HCT116 (cell line): ENCODE data around the gene ALKBH4. TPM values are rescaled to one million over a fixed set of nuclear protein-coding genes. Genes with fewer than 3 reads are reported as not detected.

ENCODE experiments used
- ATAC-seq: fragments of 200-7000 bp; cut with Tn5 transposase; 2 replicates; pipeline ENCODE4 v1.9.1; 2020; ENCODE audit warnings: mild to moderate bottlenecking, moderate library complexity
- BruUV-seq: library from RNA; stranded (reverse); fragments of 400-500 nt; replicated peaks from 2 replicates; lab custom pipeline; 2021; lab: Mats Ljungman, UMichigan
- CTCF ChIA-PET: fragments of 300-600 bp; sonication (Branson Sonifier 250); formaldehyde crosslinking; loops from one replicate; lab custom pipeline; 2021; ENCODE audit warnings: antibody characterized with exemption; lab: Charles Lee
- POLR2A ChIA-PET: fragments of 300-600, 350-600 bp; sonication (Branson Sonifier 250); formaldehyde crosslinking; loops from one replicate; lab custom pipeline; 2021; ENCODE audit warnings: antibody characterized with exemption; lab: Charles Lee
- RAD21 ChIA-PET, 2 experiments: fragments of 300-600 bp; sonication (Branson Sonifier 250); formaldehyde crosslinking; loops; one replicate each; lab custom pipeline; 2023; ENCODE audit warnings: low total read pairs in 2 of 2; ENCODE audit not compliant: uncharacterized antibody in 2 of 2, unreplicated experiment in 2 of 2, low non-redundant PET in 1 of 2; lab: Charles Lee
- DNase-seq: peaks from one replicate; pipeline ENCODE4 v3.0.0-alpha.2; 2010; ENCODE audit warnings: low read depth, low spot score
- H2AFZ ChIP-seq: fragments of 200-600 bp; shearing (Covaris generic), sonication (generic); 2 replicates; pipeline ENCODE4 v1.6.1; 2017; ENCODE audit warnings: low read depth, mixed run types, mixed read lengths, antibody characterized with exemption, low read length; ENCODE audit not compliant: poor library complexity, severe bottlenecking
- H3K27ac ChIP-seq: 2 replicates; pipeline ENCODE4 v1.5.1; 2012; ENCODE audit warnings: low read depth, low read length
- H3K27me3 ChIP-seq: fragments of 200-600 bp; sonication (generic); 2 replicates; pipeline ENCODE4 v1.6.1; 2016; ENCODE audit warnings: mixed run types, low read length, mixed read lengths; ENCODE audit not compliant: insufficient read depth
- H3K36me3 ChIP-seq, 2 experiments: fragments of 200-500 bp in 1 of 2; fragments of 200-600 bp in 1 of 2; sonication (Bioruptor generic) in 1 of 2; sonication (generic) in 1 of 2; 2 replicates each; pipeline versions ENCODE4 v1.5.1 to v1.6.1; 2014 to 2016; ENCODE audit warnings: low read length in 2 of 2, inconsistent platforms in 1 of 2, mixed read lengths in 1 of 2, mixed run types in 1 of 2; ENCODE audit not compliant: insufficient read depth in 2 of 2, control insufficient read depth in 1 of 2
- H3K4me1 ChIP-seq, 2 experiments: fragments of 200-600 bp in 1 of 2; sonication (generic) in 1 of 2; 2 replicates each; pipeline versions ENCODE4 v1.5.1 to v1.6.1; 2012 to 2017; ENCODE audit warnings: low read length in 2 of 2, inconsistent platforms in 1 of 2, mild to moderate bottlenecking in 1 of 2, mixed read lengths in 1 of 2, mixed run types in 1 of 2, moderate library complexity in 1 of 2; ENCODE audit not compliant: insufficient read depth in 2 of 2, control insufficient read depth in 1 of 2
- H3K4me2 ChIP-seq: fragments of 200-600 bp; sonication (generic); 2 replicates; pipeline ENCODE4 v1.6.1; 2017; ENCODE audit warnings: mixed run types, low read length, mixed read lengths
- H3K4me3 ChIP-seq, 2 experiments: fragments of 200-600 bp in 1 of 2; sonication (generic) in 1 of 2; replicated peaks in 1 of 2; 2 replicates each; pipeline ENCODE4 v1.5.1; 2011 to 2016; ENCODE audit warnings: low read length in 2 of 2, control low read depth in 1 of 2, low read depth in 1 of 2, mild to moderate bottlenecking in 1 of 2, mixed read lengths in 1 of 2, mixed run types in 1 of 2
- H3K79me2 ChIP-seq: fragments of 200-600 bp; sonication (generic); 2 replicates; pipeline ENCODE4 v1.6.1; 2017; ENCODE audit warnings: mild to moderate bottlenecking, mixed run types, low read length, moderate library complexity, mixed read lengths; ENCODE audit not compliant: insufficient read depth
- H3K9ac ChIP-seq: fragments of 200-600 bp; sonication (generic); 2 replicates; pipeline ENCODE4 v1.6.1; 2016; ENCODE audit warnings: low read length, mixed read lengths
- H3K9me2 ChIP-seq: fragments of 200-600 bp; sonication (generic), shearing (Covaris generic); 2 replicates; pipeline ENCODE4 v1.6.1; 2017; ENCODE audit warnings: mixed run types, mild to moderate bottlenecking, moderate library complexity; ENCODE audit not compliant: insufficient read depth
- H3K9me3 ChIP-seq, 2 experiments: fragments of 200-500 bp in 1 of 2; fragments of 200-600 bp in 1 of 2; sonication (Bioruptor generic) in 1 of 2; sonication (generic) in 1 of 2; 2 replicates each; pipeline ENCODE4 v1.6.1; 2014 to 2017; ENCODE audit warnings: low read length in 2 of 2, mixed read lengths in 2 of 2, inconsistent platforms in 1 of 2, low read depth in 1 of 2, mild to moderate bottlenecking in 1 of 2, mixed run types in 1 of 2, moderate library complexity in 1 of 2; ENCODE audit not compliant: control insufficient read depth in 1 of 2, insufficient read depth in 1 of 2
- H4K20me1 ChIP-seq: fragments of 200-600 bp; sonication (generic), shearing (Covaris generic); 2 replicates; pipeline ENCODE4 v1.6.1; 2017; ENCODE audit warnings: mixed run types, mild to moderate bottlenecking, moderate library complexity; ENCODE audit not compliant: insufficient read depth
- ATF3 ChIP-seq: IDR thresholded peaks from 2 replicates; pipeline ENCODE4 v1.6.1; 2012
- CEBPB ChIP-seq: IDR thresholded peaks from 2 replicates; pipeline ENCODE4 v1.6.1; 2012; ENCODE audit warnings: low read depth
- CTCF ChIP-seq, 3 experiments: fragments of 200-600 bp in 1 of 3; sonication (generic) in 1 of 3; IDR thresholded peaks in 2 of 3; conservative IDR thresholded peaks in 1 of 3; 2 replicates each; pipeline ENCODE4 v1.5.1; 2012 to 2017; ENCODE audit warnings: low read depth in 2 of 3, low read length in 2 of 3, antibody characterized with exemption in 1 of 3, borderline replicate concordance in 1 of 3, control low read depth in 1 of 3, mild to moderate bottlenecking in 1 of 3, mixed read lengths in 1 of 3, mixed run types in 1 of 3, moderate library complexity in 1 of 3; ENCODE audit not compliant: insufficient read depth in 1 of 3
- EGR1 ChIP-seq: IDR thresholded peaks from 2 replicates; pipeline ENCODE4 v1.6.1; 2012; ENCODE audit warnings: low read depth
- ELF1 ChIP-seq: IDR thresholded peaks from 2 replicates; pipeline ENCODE4 v1.6.1; 2012; ENCODE audit warnings: low read depth, borderline replicate concordance
- EZH2 ChIP-seq: fragments of 200-600 bp; sonication (generic); IDR thresholded peaks from 2 replicates; pipeline ENCODE4 v1.6.1; 2017; ENCODE audit warnings: antibody characterized with exemption, mixed run types
- POLR2A ChIP-seq: IDR thresholded peaks from 2 replicates; pipeline ENCODE4 v1.7.0; 2011; ENCODE audit warnings: borderline replicate concordance; ENCODE audit not compliant: insufficient read depth, insufficient read length; ENCODE audit errors: extremely low read depth
- POLR2AphosphoS5 ChIP-seq: IDR thresholded peaks from 2 replicates; pipeline ENCODE4 v1.6.1; 2011; ENCODE audit warnings: mild to moderate bottlenecking, low read depth, low read length, moderate library complexity
- TCF7L2 ChIP-seq: IDR thresholded peaks from 2 replicates; pipeline ENCODE4 v1.7.0; 2011; ENCODE audit warnings: borderline replicate concordance, inconsistent platforms; ENCODE audit not compliant: insufficient read depth, insufficient read length; ENCODE audit errors: extremely low read depth
- YY1 ChIP-seq: IDR thresholded peaks from 2 replicates; pipeline ENCODE4 v1.6.1; 2011; ENCODE audit warnings: low read length, low read depth, moderate library complexity, mild to moderate bottlenecking; ENCODE audit not compliant: insufficient replicate concordance; ENCODE audit errors: extremely low read depth
- ZFX ChIP-seq: fragments of 450-650 bp; IDR thresholded peaks from 2 replicates; pipeline ENCODE4 v1.6.1; 2017
- intact Hi-C: fragments of 100-400 bp; cut with micrococcal nuclease; formaldehyde crosslinking; loops from 2 replicates; pipeline ENCODE4 v1.10.0; 2022
- total RNA-seq: library from RNA; stranded (reverse); gene quantifications from one replicate; pipeline ENCODE4 v1.2.1, GENCODE V29; 2021; ENCODE audit not compliant: unreplicated experiment
- TF ChIP-seq, protein P1 (sequence below): IDR thresholded peaks from 2 replicates; pipeline ENCODE4 v1.6.1; 2012; ENCODE audit warnings: low read depth
- TF ChIP-seq, protein P2 (sequence below): IDR thresholded peaks from 2 replicates; pipeline ENCODE4 v1.6.1; 2012

The ALKBH4 gene
- total RNA-seq, 1 experiment from 2014 or later, result 14.9 TPM

DNA sequence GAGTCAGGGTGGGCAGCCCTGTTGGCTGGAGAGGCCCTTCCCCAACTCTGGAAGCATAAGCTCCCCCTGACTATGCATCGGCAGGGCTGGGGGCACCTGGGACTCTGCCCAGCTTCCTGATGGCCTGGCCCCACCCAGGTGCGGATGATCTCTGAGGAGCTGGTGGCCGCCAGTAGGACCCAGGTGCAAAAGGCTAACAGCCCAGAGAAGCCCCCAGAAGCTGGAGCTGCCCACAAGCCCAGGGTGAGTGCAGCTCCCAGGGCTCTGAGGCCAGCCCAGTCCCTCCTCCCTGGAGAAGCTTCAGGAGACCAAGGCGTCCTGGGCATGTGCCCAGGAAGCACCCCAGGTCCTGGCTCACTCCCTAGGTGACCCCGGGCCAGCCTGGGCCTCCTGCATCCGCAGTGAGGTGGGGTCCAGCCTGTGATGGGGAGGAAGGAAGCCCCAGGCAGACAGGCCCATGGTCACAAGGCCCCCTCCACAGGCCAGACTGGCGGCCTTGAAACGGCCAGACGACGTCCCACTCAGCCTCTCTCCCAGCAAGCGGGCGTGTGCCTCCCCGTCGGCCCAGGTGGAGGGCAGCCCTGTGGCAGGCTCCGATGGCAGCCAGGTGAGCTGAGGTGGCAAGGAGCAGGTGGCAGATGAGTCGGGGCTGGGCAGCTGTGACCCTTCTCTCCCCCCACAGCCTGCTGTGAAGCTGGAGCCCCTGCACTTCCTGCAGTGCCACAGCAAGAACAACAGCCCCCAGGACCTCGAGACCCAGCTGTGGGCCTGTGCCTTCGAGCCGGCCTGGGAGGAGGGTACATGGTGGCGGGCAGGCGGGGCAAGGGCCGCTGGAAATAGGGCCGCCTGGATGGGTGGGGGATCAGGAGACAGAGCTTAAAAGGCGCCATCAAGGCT, 3.2 kb upstream of the ALKBH4 start:
- Histone ChIP-seq H3K9ac (no peak overlapping the region), H3K9me3 (no peaks in the 10 kb centered on the region), H3K36me3 (no peaks in the 10 kb centered on the region; a peak in 1 of 4 replicates), H3K4me3 (no peak overlapping the region), H4K20me1 (no peaks in the 10 kb centered on the region), H3K4me1 (peaks cover 5 to 17% of the 10 kb centered on the region in 2 experiments; a peak in 2 of 4 replicates), H3K9me2 (no peaks in the 10 kb centered on the region), H3K79me2 (peaks cover 26% of the 10 kb centered on the region), H3K27me3 (no peaks in the 10 kb centered on the region), H3K4me2 (no peak overlapping the region), H2AFZ (no peak overlapping the region), H3K27ac (no peak overlapping the region)
- intact Hi-C loops, result no loop called here
- BruUV-seq, result no TSS peak
- no peak for ATAC-seq
- TF ChIP-seq ZFX, result no peak
- POLR2A ChIA-PET, result no interaction called here
- RAD21 ChIA-PET, result no interaction called here
- CTCF ChIA-PET, result no interaction called here
- no peak for DNase-seq

DNA sequence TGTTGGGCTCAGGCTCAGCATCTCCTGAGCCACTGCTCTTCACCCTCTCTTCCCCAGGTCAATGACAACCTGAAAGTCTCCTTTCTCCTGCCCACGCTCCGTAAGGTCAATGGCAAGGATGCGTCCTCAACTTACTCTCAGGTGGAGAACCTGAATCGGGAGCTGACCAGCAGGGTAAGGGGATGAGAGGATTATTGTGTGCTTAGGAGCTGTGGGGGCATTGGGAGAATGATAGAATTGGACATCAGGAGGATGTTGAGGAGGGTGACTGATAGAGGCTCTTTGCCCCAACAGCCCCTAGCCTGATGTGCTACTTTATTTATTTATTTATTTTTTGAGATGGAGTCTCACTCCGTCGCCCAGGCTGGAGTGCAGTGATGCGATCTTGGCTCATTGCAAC, 1.4 kb upstream of the ALKBH4 start:
- H3K9ac ChIP-seq, result no peak overlapping the region
- no peak for ATAC-seq
- BruUV-seq, result no TSS peak
- peak overlapping the region; percentile 22; the same call in 1 of the 2 replicates for H3K27ac ChIP-seq
- no peaks in the 10 kb centered on the region for H3K9me2 ChIP-seq
- H3K79me2 ChIP-seq, result peaks cover 40% of the 10 kb centered on the region
- intact Hi-C loops, result no loop called here
- peaks cover 5 to 17% of the 10 kb centered on the region in 2 experiments; a peak in 2 of 4 replicates for H3K4me1 ChIP-seq
- RAD21 ChIA-PET, result no interaction called here
- CTCF ChIA-PET, result no interaction called here
- DNase-seq, result no peak
- H3K4me3 ChIP-seq, result peak overlapping the region; percentile 93 to 99
- H3K27me3 ChIP-seq, result no peaks in the 10 kb centered on the region
- no peaks in the 10 kb centered on the region; a peak in 1 of 4 replicates for H3K36me3 ChIP-seq
- POLR2A ChIA-PET, result interaction anchor here (0.6 to 1.1 kb wide), 2 partner anchors 10 to 34 kb away, joined by 3 read pairs; no protein-coding TSS in a partner anchor
- H2AFZ ChIP-seq, result no peak overlapping the region
- peak overlapping the region; percentile 84 for H3K4me2 ChIP-seq
- no peaks in the 10 kb centered on the region for H4K20me1 ChIP-seq
- H3K9me3 ChIP-seq, result no peaks in the 10 kb centered on the region
- TF ChIP-seq EZH2 (no peak), POLR2AphosphoS5 (no peak), YY1 (no peak), TCF7L2 (no peak), CEBPB (no peak), ATF3 (no peak), EGR1 (no peak), CTCF (IDR thresholded peaks at IDR 0.05 in 2 of 3, conservative IDR thresholded peaks at IDR 0.05 in 1 of 3; ENCODE audit: borderline replicate concordance in 1 of 3, insufficient read depth in 1 of 3, low read depth in 2 of 3, low read length in 2 of 3) (no peak), POLR2A (no peak), ELF1 (no peak)
- TF ChIP-seq, protein P1, sequence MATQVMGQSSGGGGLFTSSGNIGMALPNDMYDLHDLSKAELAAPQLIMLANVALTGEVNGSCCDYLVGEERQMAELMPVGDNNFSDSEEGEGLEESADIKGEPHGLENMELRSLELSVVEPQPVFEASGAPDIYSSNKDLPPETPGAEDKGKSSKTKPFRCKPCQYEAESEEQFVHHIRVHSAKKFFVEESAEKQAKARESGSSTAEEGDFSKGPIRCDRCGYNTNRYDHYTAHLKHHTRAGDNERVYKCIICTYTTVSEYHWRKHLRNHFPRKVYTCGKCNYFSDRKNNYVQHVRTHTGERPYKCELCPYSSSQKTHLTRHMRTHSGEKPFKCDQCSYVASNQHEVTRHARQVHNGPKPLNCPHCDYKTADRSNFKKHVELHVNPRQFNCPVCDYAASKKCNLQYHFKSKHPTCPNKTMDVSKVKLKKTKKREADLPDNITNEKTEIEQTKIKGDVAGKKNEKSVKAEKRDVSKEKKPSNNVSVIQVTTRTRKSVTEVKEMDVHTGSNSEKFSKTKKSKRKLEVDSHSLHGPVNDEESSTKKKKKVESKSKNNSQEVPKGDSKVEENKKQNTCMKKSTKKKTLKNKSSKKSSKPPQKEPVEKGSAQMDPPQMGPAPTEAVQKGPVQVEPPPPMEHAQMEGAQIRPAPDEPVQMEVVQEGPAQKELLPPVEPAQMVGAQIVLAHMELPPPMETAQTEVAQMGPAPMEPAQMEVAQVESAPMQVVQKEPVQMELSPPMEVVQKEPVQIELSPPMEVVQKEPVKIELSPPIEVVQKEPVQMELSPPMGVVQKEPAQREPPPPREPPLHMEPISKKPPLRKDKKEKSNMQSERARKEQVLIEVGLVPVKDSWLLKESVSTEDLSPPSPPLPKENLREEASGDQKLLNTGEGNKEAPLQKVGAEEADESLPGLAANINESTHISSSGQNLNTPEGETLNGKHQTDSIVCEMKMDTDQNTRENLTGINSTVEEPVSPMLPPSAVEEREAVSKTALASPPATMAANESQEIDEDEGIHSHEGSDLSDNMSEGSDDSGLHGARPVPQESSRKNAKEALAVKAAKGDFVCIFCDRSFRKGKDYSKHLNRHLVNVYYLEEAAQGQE, result no peak
- TF ChIP-seq, protein P2, sequence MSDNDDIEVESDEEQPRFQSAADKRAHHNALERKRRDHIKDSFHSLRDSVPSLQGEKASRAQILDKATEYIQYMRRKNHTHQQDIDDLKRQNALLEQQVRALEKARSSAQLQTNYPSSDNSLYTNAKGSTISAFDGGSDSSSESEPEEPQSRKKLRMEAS, result no peak
